Colon (tissue), 2 donors: ENCODE results near the gene ENTREP3.
"Not testable (repeated sequence)": the region's sequence is repeated elsewhere in the genome, so short reads cannot be mapped to it uniquely, and the experiment has no call there.

Experiments
- FAIRE-seq: peaks from 2 replicates; lab custom pipeline; 2012; peaks lifted over from hg19 to GRCh38; lab: Jason Lieb, UNC
- donor health status: control.
- donor health status: control.

ENTREP3 gene

GRCh38 chr1:155250633-155251449 is 4.4 kb downstream of the ENTREP3 start:
- FAIRE-seq = no peak

GRCh38 chr1:155250246-155250632 is 5.0 kb downstream of the ENTREP3 start:
- no peak for FAIRE-seq

GRCh38 chr1:155247667-155248553 is 7.4 kb downstream of the ENTREP3 start:
- no peak for FAIRE-seq

GRCh38 chr1:155246796-155247195 is 8.5 kb downstream of the ENTREP3 start:
- not testable (repeated sequence) for FAIRE-seq

- no peak for FAIRE-seq
Measured at GRCh38 chr1:155245163-155245524, 10.1 kb downstream of the ENTREP3 start.

- no peak for FAIRE-seq
Measured at GRCh38 chr1:155244368-155245162, 10.7 kb downstream of the ENTREP3 start.

- no peak for FAIRE-seq
Measured at GRCh38 chr1:155242805-155243358, 12.4 kb downstream of the ENTREP3 start.

- FAIRE-seq = no peak
Measured at GRCh38 chr1:155241841-155242264, 13.4 kb downstream of the ENTREP3 start.

- FAIRE-seq = no peak
Measured at GRCh38 chr1:155241069-155241679, 14.1 kb downstream of the ENTREP3 start.

- FAIRE-seq = no peak
Measured at GRCh38 chr1:155236451-155236850, 18.8 kb downstream of the ENTREP3 start.

GRCh38 chr1:155235375-155235774 is 19.9 kb downstream of the ENTREP3 start:
- not testable (repeated sequence) for FAIRE-seq

GRCh38 chr1:155233502-155233901 is 21.8 kb downstream of the ENTREP3 start:
- not testable (repeated sequence) for FAIRE-seq

- not testable (repeated sequence) for FAIRE-seq
Measured at GRCh38 chr1:155232001-155232978, 23.0 kb downstream of the ENTREP3 start.

- not testable (repeated sequence) for FAIRE-seq
Measured at GRCh38 chr1:155231302-155231701, 24.0 kb downstream of the ENTREP3 start.

GRCh38 chr1:155228096-155228427 is 27.2 kb downstream of the ENTREP3 start:
- no peak for FAIRE-seq

GRCh38 chr1:155227261-155228095 is 27.8 kb downstream of the ENTREP3 start:
- no peak for FAIRE-seq

- FAIRE-seq = no peak
Measured at GRCh38 chr1:155226910-155227260, 28.4 kb downstream of the ENTREP3 start.

- no peak for FAIRE-seq
Measured at GRCh38 chr1:155226188-155226909, 28.9 kb downstream of the ENTREP3 start.

- not testable (repeated sequence) for FAIRE-seq
Measured at GRCh38 chr1:155225404-155225759, 29.9 kb downstream of the ENTREP3 start.
